Measurements from ENCODE around the gene BABAM2.

The BABAM2 gene

GRCh38 chr2:28054916-28055315 is 164.4 kb downstream of the BABAM2 start:
- CTCF ChIA-PET: no interaction called here
- POLR2A ChIA-PET: no interaction called here
- no peak for DNase-seq (ENCODE audit: extremely low spot score)
- no peak for TF ChIP-seq FOXA1 (IDR thresholded peaks at IDR 0.05)
- no peak for TF ChIP-seq TARDBP (IDR thresholded peaks at IDR 0.05)
- TF ChIP-seq PKNOX1 (IDR thresholded peaks at IDR 0.05): no peak
- TF ChIP-seq FOXK2 (IDR thresholded peaks at IDR 0.05): no peak
- no peak for TF ChIP-seq BHLHE40 (IDR thresholded peaks at IDR 0.05; ENCODE audit: borderline replicate concordance)
- TF ChIP-seq ELF4 (IDR thresholded peaks at IDR 0.05): no peak
- no peak for TF ChIP-seq SP1 (IDR thresholded peaks at IDR 0.05)
- no peak for TF ChIP-seq NFRKB (IDR thresholded peaks at IDR 0.05)
- no peak for TF ChIP-seq FOXM1 (IDR thresholded peaks at IDR 0.05; ENCODE audit: borderline replicate concordance)
- no peak for TF ChIP-seq HDGF (IDR thresholded peaks at IDR 0.05; ENCODE audit: borderline replicate concordance)
- no peak for TF ChIP-seq ZNF384 (IDR thresholded peaks at IDR 0.05)

GRCh38 chr2:28055325-28055970 is 164.9 kb downstream of the BABAM2 start:
- ChIA-PET CTCF (no interaction called here), POLR2A (no interaction called here)
- no peak for DNase-seq (ENCODE audit: extremely low spot score)
- TF ChIP-seq LEF1 (IDR thresholded peaks at IDR 0.05; ENCODE audit: borderline replicate concordance): no peak
- TF ChIP-seq CTBP1 (IDR thresholded peaks at IDR 0.05; ENCODE audit: borderline replicate concordance): no peak
- no peak for TF ChIP-seq HDGF (IDR thresholded peaks at IDR 0.05; ENCODE audit: borderline replicate concordance)
- no peak for TF ChIP-seq BHLHE40 (IDR thresholded peaks at IDR 0.05; ENCODE audit: borderline replicate concordance)
- TF ChIP-seq TARDBP (IDR thresholded peaks at IDR 0.05): no peak
- TF ChIP-seq NFRKB (IDR thresholded peaks at IDR 0.05): no peak
- TF ChIP-seq SUZ12 (IDR thresholded peaks at IDR 0.05): no peak
- TF ChIP-seq PKNOX1 (IDR thresholded peaks at IDR 0.05): no peak
- TF ChIP-seq L3MBTL2 (conservative IDR thresholded peaks at IDR 0.05): no peak
- no peak for TF ChIP-seq ZNF384 (IDR thresholded peaks at IDR 0.05)
- no peak for TF ChIP-seq ELF4 (IDR thresholded peaks at IDR 0.05)
- TF ChIP-seq FOXA1 (IDR thresholded peaks at IDR 0.05): no peak
- TF ChIP-seq ARNT (IDR thresholded peaks at IDR 0.05): no peak
- TF ChIP-seq FOXK2 (IDR thresholded peaks at IDR 0.05): no peak
- TF ChIP-seq SP1 (IDR thresholded peaks at IDR 0.05): no peak
- TF ChIP-seq FOXM1 (IDR thresholded peaks at IDR 0.05; ENCODE audit: borderline replicate concordance): no peak

- CTCF ChIA-PET: no interaction called here
Observed at GRCh38 chr2:28058791-28059190, 168.3 kb downstream of the BABAM2 start.

GRCh38 chr2:28062867-28063266 is 172.3 kb downstream of the BABAM2 start:
- POLR2A ChIA-PET: no interaction called here
- TF ChIP-seq NFRKB (IDR thresholded peaks at IDR 0.05) (no peak), HDGF (IDR thresholded peaks at IDR 0.05; ENCODE audit: borderline replicate concordance) (no peak), ZNF384 (IDR thresholded peaks at IDR 0.05) (no peak), SP1 (IDR thresholded peaks at IDR 0.05) (no peak), L3MBTL2 (conservative IDR thresholded peaks at IDR 0.05) (no peak), FOXK2 (IDR thresholded peaks at IDR 0.05) (no peak), PKNOX1 (IDR thresholded peaks at IDR 0.05) (no peak)
- DNase-seq (ENCODE audit: extremely low spot score): no peak
- CTCF ChIA-PET: no interaction called here

More at GRCh38 chr2:28058791-28059190, 168.3 kb downstream of the BABAM2 start:
- no peak for TF ChIP-seq LEF1 (IDR thresholded peaks at IDR 0.05; ENCODE audit: borderline replicate concordance)
- TF ChIP-seq ELF4 (IDR thresholded peaks at IDR 0.05): no peak
- TF ChIP-seq ARNT (IDR thresholded peaks at IDR 0.05): no peak
- TF ChIP-seq NFRKB (IDR thresholded peaks at IDR 0.05): no peak
- TF ChIP-seq BHLHE40 (IDR thresholded peaks at IDR 0.05; ENCODE audit: borderline replicate concordance): no peak
- no peak for DNase-seq (ENCODE audit: extremely low spot score)
- POLR2A ChIA-PET: no interaction called here

GRCh38 chr2:28063492-28063962 is 173.0 kb downstream of the BABAM2 start:
- DNase-seq (ENCODE audit: extremely low spot score): no peak
- POLR2A ChIA-PET: no interaction called here
- TF ChIP-seq L3MBTL2 (conservative IDR thresholded peaks at IDR 0.05): no peak
- no peak for TF ChIP-seq SP1 (IDR thresholded peaks at IDR 0.05)
- TF ChIP-seq SUZ12 (IDR thresholded peaks at IDR 0.05): no peak
- no peak for TF ChIP-seq TARDBP (IDR thresholded peaks at IDR 0.05)
- no peak for TF ChIP-seq NFRKB (IDR thresholded peaks at IDR 0.05)
- no peak for TF ChIP-seq PKNOX1 (IDR thresholded peaks at IDR 0.05)
- no peak for TF ChIP-seq FOXA1 (IDR thresholded peaks at IDR 0.05)
- TF ChIP-seq FOXK2 (IDR thresholded peaks at IDR 0.05): no peak
- TF ChIP-seq HDGF (IDR thresholded peaks at IDR 0.05; ENCODE audit: borderline replicate concordance): no peak
- no peak for TF ChIP-seq FOXM1 (IDR thresholded peaks at IDR 0.05; ENCODE audit: borderline replicate concordance)
- TF ChIP-seq CTBP1 (IDR thresholded peaks at IDR 0.05; ENCODE audit: borderline replicate concordance): no peak
- no peak for TF ChIP-seq BHLHE40 (IDR thresholded peaks at IDR 0.05; ENCODE audit: borderline replicate concordance)
- no peak for TF ChIP-seq ELF4 (IDR thresholded peaks at IDR 0.05)
- no peak for TF ChIP-seq ZNF384 (IDR thresholded peaks at IDR 0.05)
- CTCF ChIA-PET: interaction anchor here (0.6 kb wide), 1 partner anchor 14 kb away, joined by 3 read pairs; no protein-coding TSS in a partner anchor

GRCh38 chr2:28067602-28068001 is 177.1 kb downstream of the BABAM2 start:
- no peak for DNase-seq (ENCODE audit: extremely low spot score)
- CTCF ChIA-PET: no interaction called here
- no peak for TF ChIP-seq FOXK2 (IDR thresholded peaks at IDR 0.05)
- no peak for TF ChIP-seq HDGF (IDR thresholded peaks at IDR 0.05; ENCODE audit: borderline replicate concordance)
- TF ChIP-seq TARDBP (IDR thresholded peaks at IDR 0.05): no peak
- TF ChIP-seq SP1 (IDR thresholded peaks at IDR 0.05): no peak
- no peak for TF ChIP-seq NFRKB (IDR thresholded peaks at IDR 0.05)
- no peak for TF ChIP-seq FOXM1 (IDR thresholded peaks at IDR 0.05; ENCODE audit: borderline replicate concordance)
- TF ChIP-seq PKNOX1 (IDR thresholded peaks at IDR 0.05): no peak
- POLR2A ChIA-PET: no interaction called here

All from HEK293T (cell line).